Mesothelial cell of epicardium (in vitro differentiated cells): ENCODE results near the gene MAPK11. TPM values are rescaled to one million over a fixed set of nuclear protein-coding genes. Genes with fewer than 3 reads are reported as not detected.

Source experiments
- DNase-seq, 2 experiments: peaks; one replicate each; pipeline ENCODE4 v3.0.0; 2021; ENCODE audit warnings: low spot score in 2 of 2; ENCODE audit not compliant: unreplicated experiment in 2 of 2
- H3K27ac Mint-ChIP-seq: 2 replicates; pipeline ENCODE4 v1.8.0; 2021; ENCODE audit warnings: mixed read lengths
- H3K27me3 Mint-ChIP-seq: 2 replicates; pipeline ENCODE4 v1.8.0; 2021; ENCODE audit warnings: low read depth, mixed read lengths
- H3K36me3 Mint-ChIP-seq: 2 replicates; pipeline ENCODE4 v1.8.0; 2021; ENCODE audit warnings: mixed read lengths
- H3K4me1 Mint-ChIP-seq: 2 replicates; pipeline ENCODE4 v1.8.0; 2021; ENCODE audit warnings: mixed read lengths
- H3K4me3 Mint-ChIP-seq: 2 replicates; pipeline ENCODE4 v1.8.0; 2021; ENCODE audit warnings: mild to moderate bottlenecking, moderate library complexity, mixed read lengths
- H3K9me3 Mint-ChIP-seq: 2 replicates; pipeline ENCODE4 v1.8.0; 2021; ENCODE audit warnings: mixed read lengths
- total RNA-seq: library from RNA; stranded (reverse); gene quantifications from 3 replicates; pipeline ENCODE4 v1.2.1, GENCODE V29; 2021
- TF ChIP-seq, protein P1 (sequence below): fragments of 200-600 bp; sonication (generic); IDR thresholded peaks from one replicate; pipeline ENCODE4 v1.5.0; 2021; ENCODE audit warnings: antibody characterized with exemption; ENCODE audit not compliant: unreplicated experiment

MAPK11 gene
- total RNA-seq, 1 donor from 2014 or later = 8.3 TPM

DNA sequence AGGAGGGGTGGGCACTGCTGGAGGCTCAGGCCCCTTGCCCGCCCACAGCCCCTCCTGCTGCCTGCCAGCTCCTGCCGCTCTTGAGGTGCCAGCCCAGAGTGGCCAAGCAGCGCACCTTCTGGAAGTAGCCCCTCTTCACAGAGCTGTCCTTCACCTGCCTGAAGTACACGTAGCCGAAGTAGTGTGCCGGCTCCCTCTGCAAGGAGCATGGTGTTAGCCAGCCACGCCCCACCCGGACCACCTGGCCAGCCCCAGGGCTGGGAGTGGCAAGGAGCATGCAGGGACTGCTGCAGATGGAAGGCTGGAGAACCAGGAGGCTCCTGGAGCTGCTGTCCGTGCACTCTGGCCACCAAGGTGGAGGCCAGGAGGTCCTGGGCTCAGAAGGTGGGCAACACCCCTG lies 47.0 kb upstream of the MAPK11 start:
- Mint-ChIP-seq H3K4me3 (no peak overlapping the region), H3K27ac (no peak overlapping the region), H3K4me1 (peaks cover 4% of the 10 kb centered on the region), H3K36me3 (peaks cover 3% of the 10 kb centered on the region), H3K9me3 (no peaks in the 10 kb centered on the region), H3K27me3 (no peaks in the 10 kb centered on the region)
- TF ChIP-seq, protein P1, sequence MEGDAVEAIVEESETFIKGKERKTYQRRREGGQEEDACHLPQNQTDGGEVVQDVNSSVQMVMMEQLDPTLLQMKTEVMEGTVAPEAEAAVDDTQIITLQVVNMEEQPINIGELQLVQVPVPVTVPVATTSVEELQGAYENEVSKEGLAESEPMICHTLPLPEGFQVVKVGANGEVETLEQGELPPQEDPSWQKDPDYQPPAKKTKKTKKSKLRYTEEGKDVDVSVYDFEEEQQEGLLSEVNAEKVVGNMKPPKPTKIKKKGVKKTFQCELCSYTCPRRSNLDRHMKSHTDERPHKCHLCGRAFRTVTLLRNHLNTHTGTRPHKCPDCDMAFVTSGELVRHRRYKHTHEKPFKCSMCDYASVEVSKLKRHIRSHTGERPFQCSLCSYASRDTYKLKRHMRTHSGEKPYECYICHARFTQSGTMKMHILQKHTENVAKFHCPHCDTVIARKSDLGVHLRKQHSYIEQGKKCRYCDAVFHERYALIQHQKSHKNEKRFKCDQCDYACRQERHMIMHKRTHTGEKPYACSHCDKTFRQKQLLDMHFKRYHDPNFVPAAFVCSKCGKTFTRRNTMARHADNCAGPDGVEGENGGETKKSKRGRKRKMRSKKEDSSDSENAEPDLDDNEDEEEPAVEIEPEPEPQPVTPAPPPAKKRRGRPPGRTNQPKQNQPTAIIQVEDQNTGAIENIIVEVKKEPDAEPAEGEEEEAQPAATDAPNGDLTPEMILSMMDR = no peak
- no peak for DNase-seq

DNA sequence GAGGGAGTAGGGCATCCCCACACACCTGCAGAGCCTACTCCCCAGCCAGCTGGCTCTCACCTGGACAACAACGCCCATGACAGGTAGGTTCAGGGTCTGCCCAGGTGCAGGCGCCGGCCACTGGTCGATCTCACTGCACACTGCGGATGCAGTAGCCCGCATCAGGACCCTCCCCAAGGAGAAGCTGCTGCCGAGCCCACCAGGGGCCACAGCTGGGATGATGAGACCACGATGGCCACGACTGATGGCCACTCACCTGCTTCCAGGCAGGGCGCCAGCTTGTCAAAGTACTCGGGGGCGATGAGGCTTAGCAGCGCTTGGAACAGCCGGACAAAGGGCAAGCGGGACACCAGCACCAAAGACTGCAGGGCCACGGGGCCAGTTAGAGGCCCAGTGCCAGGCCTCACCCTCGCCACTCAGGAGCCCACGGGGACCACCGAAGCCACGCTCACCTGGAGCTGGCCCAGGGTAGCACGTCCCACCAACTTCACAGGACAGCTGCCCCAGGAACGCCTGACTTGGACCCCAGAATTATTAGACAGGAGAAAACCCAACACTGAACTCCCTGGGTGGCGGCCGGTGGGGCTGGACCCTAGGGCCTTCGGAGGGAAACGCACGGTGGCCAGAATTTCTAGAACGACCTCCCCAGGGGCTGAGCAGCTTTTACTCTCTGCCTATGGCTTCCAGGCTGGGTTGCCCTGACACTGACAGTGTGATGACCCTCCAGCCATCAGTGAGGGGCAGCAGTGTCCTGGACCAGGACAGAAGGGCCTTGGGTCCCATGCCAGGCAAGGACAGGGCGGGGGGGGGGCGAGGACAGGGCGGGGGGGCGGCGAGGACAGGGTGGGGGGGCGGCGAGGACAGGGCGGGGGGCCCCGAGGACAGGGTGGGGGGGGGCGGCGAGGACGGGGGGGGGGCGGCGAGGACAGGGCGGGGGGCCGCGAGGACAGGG lies 46.2 kb upstream of the MAPK11 start:
- Mint-ChIP-seq H3K27me3 (no peaks in the 10 kb centered on the region), H3K9me3 (no peaks in the 10 kb centered on the region), H3K4me1 (peaks cover 4% of the 10 kb centered on the region), H3K4me3 (no peak overlapping the region), H3K36me3 (peaks cover 3% of the 10 kb centered on the region), H3K27ac (no peak overlapping the region)
- TF ChIP-seq, protein P1 = no peak
- DNase-seq = no peak

DNA sequence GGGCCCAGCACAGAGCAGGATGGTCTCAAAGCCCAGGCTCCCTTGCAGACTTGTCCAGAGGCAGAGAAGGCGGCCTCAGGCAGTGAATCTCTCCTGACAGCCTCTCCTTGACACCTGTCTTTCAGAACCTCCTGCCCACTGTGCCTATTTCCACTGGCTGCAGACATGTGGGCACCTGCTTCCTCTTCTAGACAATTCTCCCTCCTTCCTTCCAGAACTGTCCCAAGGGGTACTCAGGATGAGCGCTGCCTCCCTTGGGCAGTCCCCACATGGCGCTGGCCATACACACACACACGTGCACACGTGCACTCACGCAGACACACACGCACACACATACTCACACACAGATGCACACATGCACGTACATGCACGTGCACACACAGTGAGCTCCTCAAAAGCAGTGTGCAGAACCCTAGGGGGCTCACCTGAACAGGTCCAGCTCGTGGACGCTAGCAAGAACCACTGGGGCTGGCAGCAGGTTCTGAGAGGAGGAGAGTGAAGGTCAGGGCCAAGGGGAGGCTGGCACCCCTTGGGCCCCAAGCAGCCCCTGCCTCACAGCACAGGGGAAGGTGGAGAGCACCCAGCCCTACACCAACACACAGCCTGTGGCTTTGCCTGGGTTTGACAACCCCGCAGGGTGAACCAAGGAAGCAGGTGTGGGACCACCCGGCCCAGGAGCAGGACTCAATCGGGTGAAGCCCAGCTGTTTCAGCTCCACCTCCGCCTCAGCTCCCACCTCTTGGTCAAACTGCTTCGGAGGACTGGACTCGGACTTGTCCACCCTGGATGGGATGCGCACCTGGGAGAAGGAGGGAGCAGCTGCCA lies 45.3 kb upstream of the MAPK11 start:
- H3K4me1 Mint-ChIP-seq = peaks cover 4% of the 10 kb centered on the region
- H3K9me3 Mint-ChIP-seq = no peaks in the 10 kb centered on the region
- no peak overlapping the region for H3K27ac Mint-ChIP-seq
- no peaks in the 10 kb centered on the region for H3K27me3 Mint-ChIP-seq
- no peak for DNase-seq
- H3K36me3 Mint-ChIP-seq = peaks cover 3% of the 10 kb centered on the region
- TF ChIP-seq, protein P1 = no peak
- no peak overlapping the region for H3K4me3 Mint-ChIP-seq

DNA sequence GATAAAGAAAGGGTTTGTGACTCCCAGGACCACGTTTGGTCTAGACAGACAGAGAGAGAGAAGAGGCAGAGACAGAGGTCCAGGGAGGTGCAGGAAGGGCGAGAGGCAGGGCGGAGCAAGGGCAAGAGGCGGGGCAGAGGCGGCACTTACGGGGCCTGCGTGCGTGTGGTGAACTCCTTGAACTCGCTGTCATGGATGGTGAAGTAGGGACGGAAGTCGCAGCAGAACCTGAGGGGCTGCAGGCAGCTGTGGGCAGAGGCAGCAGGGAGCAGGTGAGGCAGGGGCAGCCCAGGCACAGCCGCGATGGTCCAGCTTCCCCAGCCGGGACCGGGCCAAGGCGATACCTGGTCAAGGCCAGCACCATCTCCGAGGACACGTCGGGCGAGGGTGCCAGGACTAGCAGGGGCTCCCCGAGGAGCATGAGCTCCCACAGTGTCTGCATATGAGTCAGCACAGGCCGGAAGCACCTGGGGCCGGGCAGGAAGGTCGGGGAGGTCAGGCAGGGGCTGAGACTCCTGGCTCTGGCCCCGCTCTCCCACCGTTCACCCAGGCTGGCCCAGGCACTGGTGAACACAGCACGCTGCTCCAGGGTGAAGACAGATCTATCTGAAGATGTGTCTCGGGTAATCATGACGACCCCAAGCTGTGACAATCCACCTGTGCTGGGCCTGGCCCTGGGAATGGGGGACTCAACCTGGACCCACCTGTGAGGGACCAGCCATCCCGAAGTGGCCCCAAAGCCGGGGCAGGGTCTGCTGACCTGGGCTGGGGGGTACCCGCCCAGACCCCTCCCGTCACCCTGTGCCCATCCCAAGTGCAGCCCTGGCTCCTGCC lies 44.5 kb upstream of the MAPK11 start:
- Mint-ChIP-seq H3K27ac (no peak overlapping the region), H3K36me3 (peaks cover 3% of the 10 kb centered on the region), H3K9me3 (no peaks in the 10 kb centered on the region), H3K27me3 (no peaks in the 10 kb centered on the region), H3K4me3 (no peak overlapping the region), H3K4me1 (peaks cover 4% of the 10 kb centered on the region)
- DNase-seq = no peak
- TF ChIP-seq, protein P1 = no peak

DNA sequence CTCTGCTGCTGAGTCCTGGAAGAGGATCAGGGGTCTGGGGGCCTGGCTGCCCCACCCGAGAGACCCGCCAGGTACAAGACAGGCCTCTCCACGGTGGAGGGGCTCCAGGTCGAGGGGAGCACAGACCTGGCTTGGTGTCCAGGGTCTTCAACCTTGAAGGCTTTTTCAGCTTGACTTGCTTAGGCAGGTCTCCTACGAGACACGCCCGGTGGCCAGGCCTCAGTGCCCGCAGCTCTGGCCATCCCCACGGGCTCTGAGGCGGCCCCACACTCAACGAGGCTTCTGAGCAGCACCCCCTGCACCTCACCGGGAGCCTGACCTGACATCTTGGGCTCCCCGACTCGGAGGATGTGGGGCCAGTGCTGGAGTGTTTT lies 43.9 kb upstream of the MAPK11 start:
- no peak for DNase-seq

More for the DNA sequence above, 43.9 kb upstream of the MAPK11 start:
- Mint-ChIP-seq H3K4me3 (no peak overlapping the region), H3K36me3 (peaks cover 3% of the 10 kb centered on the region), H3K27me3 (no peaks in the 10 kb centered on the region), H3K4me1 (peaks cover 5% of the 10 kb centered on the region), H3K9me3 (no peaks in the 10 kb centered on the region), H3K27ac (no peak overlapping the region)
- TF ChIP-seq, protein P1 = no peak
